ENCODE measurements around the gene SSC4D. TPM values are rescaled to one million over a fixed set of nuclear protein-coding genes. Genes with fewer than 3 reads are reported as not detected.
"Not testable (repeated sequence)": the region's sequence is repeated elsewhere in the genome, so short reads cannot be mapped to it uniquely, and the experiment has no call there.

The SSC4D gene
- total and polyA plus RNA-seq, 8 donors: 0.79 to 10.3 (median 2.8) TPM

DNA sequence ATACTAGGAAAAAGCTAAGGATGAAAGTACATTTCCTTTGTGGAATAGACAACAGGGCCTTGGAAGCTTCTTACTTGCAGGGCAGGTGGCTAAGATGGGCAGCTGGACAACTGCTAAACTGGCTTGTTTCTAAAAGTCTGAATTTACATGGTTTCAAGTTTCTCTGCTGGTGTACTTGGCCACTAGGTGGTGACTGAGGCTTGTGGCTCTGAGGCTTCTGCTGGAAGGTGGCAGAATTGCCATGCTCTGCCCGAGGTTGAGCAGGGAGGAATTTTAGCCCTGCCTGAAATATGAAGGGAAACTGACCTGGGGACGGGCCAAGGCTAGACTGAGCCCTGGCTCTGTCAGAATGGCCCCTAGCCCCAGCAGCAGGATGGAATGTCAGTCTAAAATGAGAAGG lies 28.4 kb upstream of the SSC4D start:
- H3K27ac ChIP-seq; FAIRE-seq; H3K27me3 ChIP-seq; H3K4me1 ChIP-seq; H3K9me3 ChIP-seq; intact Hi-C loops (cut with DNase I); H3K4me3 ChIP-seq; H3K36me3 ChIP-seq: not testable (repeated sequence)
- 0 to 13% methylated on average over 1 to 2 of the region's 2 CpGs for WGBS, 2 donors
- peak in 5 of 6 donors; percentile 67 to 89 (median 73) for DNase-seq
- TF ChIP-seq, protein P1, sequence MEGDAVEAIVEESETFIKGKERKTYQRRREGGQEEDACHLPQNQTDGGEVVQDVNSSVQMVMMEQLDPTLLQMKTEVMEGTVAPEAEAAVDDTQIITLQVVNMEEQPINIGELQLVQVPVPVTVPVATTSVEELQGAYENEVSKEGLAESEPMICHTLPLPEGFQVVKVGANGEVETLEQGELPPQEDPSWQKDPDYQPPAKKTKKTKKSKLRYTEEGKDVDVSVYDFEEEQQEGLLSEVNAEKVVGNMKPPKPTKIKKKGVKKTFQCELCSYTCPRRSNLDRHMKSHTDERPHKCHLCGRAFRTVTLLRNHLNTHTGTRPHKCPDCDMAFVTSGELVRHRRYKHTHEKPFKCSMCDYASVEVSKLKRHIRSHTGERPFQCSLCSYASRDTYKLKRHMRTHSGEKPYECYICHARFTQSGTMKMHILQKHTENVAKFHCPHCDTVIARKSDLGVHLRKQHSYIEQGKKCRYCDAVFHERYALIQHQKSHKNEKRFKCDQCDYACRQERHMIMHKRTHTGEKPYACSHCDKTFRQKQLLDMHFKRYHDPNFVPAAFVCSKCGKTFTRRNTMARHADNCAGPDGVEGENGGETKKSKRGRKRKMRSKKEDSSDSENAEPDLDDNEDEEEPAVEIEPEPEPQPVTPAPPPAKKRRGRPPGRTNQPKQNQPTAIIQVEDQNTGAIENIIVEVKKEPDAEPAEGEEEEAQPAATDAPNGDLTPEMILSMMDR (IDR thresholded peaks at IDR 0.05): peak; percentile 36 to 59 (median 38)
- peak; percentile 89 to 95 (median 92) for ATAC-seq

GRCh38 chr7:76430836-76431235 lies 21.3 kb upstream of the SSC4D start:
- Histone ChIP-seq H3K27me3 (no peaks in the 10 kb centered on the region), H3K4me3 (no peak overlapping the region), H3K4me1 (no peaks in the 10 kb centered on the region), H3K9me3 (no peaks in the 10 kb centered on the region), H3K27ac (no peak overlapping the region), H3K36me3 (no peaks in the 10 kb centered on the region)
- FAIRE-seq (no peak), ATAC-seq (no peak), DNase-seq (no peak)
- TF ChIP-seq, protein P1 (IDR thresholded peaks at IDR 0.05): no peak
- 90 to 93% methylated on average over 3 of the region's 3 CpGs for WGBS, 2 donors
- intact Hi-C loops (cut with DNase I): no loop called here

- no peak for ATAC-seq
Measured at GRCh38 chr7:76430211-76430610, 20.7 kb upstream of the SSC4D start.

GRCh38 chr7:76428868-76429805 lies 19.6 kb upstream of the SSC4D start:
- no peak overlapping the region for H3K4me3 ChIP-seq
- ATAC-seq (peak in 2 of 4 donors; percentile 19 to 50), FAIRE-seq (no peak), DNase-seq (no peak)
- 86 to 88% methylated on average over 18 of the region's 18 CpGs for WGBS, 2 donors
- no peaks in the 10 kb centered on the region for H3K9me3 ChIP-seq
- no peak overlapping the region for H3K27ac ChIP-seq
- no peaks in the 10 kb centered on the region for H3K27me3 ChIP-seq
- TF ChIP-seq, protein P1 (IDR thresholded peaks at IDR 0.05): no peak
- no peaks in the 10 kb centered on the region for H3K36me3 ChIP-seq
- H3K4me1 ChIP-seq: no peaks in the 10 kb centered on the region
- intact Hi-C loops (cut with DNase I): no loop called here

More at GRCh38 chr7:76430211-76430610, 20.7 kb upstream of the SSC4D start:
- H3K9me3 ChIP-seq: no peaks in the 10 kb centered on the region
- no peaks in the 10 kb centered on the region for H3K4me1 ChIP-seq
- DNase-seq (no peak), FAIRE-seq (no peak)
- intact Hi-C loops (cut with DNase I): no loop called here
- no peaks in the 10 kb centered on the region for H3K27me3 ChIP-seq
- H3K36me3 ChIP-seq: no peaks in the 10 kb centered on the region
- no peak overlapping the region for H3K27ac ChIP-seq
- H3K4me3 ChIP-seq: no peak overlapping the region
- 91 to 93% methylated on average over 9 of the region's 9 CpGs for WGBS, 2 donors
- TF ChIP-seq, protein P1 (IDR thresholded peaks at IDR 0.05): no peak
